Kasumi-1 (cell line): Measurements from ENCODE around the gene CST9.

Source experiments
- DNase-seq, 2 experiments: peaks; one replicate each; lab custom pipeline; 2025; lab: John Stamatoyannopoulos, UW

The CST9 gene

DNA sequence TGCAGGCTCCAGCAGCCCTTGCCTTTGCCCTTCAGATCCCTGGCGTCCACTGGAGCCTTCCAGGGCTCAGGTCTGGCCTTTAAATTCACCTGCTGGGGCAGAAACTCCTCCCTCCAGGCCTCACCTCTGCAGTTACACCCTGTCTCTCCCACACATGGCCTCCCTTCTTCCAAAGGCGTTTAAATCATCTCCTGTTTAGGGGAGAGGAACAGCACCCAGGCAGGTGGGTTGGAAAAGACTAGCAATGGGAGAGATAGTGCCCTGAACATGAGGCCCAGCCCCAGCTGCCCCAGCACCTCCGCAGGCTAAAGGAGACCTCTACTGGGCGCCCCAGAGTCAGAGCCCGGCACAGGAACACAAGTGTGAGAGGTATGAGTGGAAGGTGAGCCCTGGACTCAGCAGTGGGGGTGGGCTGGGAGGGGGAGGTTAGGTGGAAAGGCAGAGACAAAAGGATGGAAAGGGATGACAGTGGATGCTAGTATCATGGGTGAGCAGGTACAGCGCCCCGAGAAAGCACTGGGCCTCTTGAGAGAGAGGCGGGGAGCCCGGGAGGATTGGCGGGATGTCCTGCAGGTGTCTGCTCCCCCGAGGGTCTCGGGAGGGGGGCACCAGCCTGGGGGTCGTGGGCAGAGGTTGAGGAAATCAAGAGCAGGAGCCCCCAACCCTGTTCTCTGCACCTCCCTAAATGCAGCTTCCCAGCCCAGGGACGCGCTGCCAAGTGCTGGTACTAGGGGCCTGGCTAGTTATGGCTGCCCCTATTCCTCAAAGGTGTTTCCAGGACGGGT, at the start of gene CST9:
Gene CST9 (minus strand): TSS at position 51 of the 785 bp plus-strand sequence. CDS start 53 bp downstream, outside the sequence.
- no peak for DNase-seq

- peak in 1 of 2 experiments; percentile 34 for DNase-seq
Observed at GRCh38 chr20:23654717-23655116, 49.0 kb upstream of the CST9 start.

DNA sequence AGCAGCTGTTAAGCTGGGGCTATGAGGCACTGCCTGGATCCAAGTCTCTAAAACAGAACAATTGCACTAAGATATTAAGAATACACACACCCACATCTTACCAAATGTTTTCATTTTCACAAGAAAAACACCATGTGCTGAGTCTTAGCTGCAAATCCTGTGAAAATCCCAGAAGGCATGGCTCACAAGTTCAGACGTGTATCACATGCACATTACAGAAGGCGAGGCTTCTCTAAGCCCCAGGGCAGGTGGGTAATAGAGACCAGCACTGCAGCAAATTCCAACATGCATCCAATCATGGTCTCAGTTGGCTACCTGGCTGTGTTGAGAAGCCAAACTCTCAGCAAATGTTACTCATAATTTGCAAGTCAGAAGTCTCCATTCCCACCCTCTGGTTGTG, 48.3 kb upstream of the CST9 start:
- DNase-seq = no peak

- DNase-seq = no peak
Observed at GRCh38 chr20:23653400-23653938, 47.8 kb upstream of the CST9 start.

- no peak for DNase-seq
Observed at GRCh38 chr20:23652926-23653325, 47.2 kb upstream of the CST9 start.

- DNase-seq = no peak
Observed at GRCh38 chr20:23652371-23652770, 46.7 kb upstream of the CST9 start.

- DNase-seq = no peak
Observed at GRCh38 chr20:23651117-23651516, 45.4 kb upstream of the CST9 start.

DNA sequence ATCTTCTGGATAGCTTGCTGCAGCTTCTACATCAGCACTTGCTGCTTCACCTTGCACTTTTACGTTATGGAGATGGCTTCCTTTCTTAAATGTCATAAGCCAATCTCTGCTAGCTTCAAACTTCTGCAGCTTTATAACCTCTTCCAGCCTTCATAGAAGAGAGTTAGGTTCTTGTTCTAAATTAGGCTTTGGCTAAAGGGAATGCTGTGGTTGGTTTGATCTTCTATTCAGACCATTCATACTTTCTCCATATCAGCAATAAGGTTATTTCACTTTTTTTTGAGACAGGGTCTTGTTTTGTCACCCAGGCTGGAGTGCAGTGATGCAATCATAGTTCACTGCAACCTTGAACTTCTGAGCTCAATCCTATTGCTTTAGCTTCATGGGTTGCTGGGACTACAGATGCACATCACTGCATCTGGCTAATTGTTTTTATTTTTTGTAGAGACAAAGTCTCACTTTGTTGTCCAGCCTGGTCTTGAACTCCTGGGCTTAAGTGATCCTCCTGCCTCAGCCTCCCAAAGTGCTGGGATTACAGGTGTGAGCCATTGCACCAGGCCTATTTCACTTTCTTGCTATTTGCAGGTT, 44.2 kb upstream of the CST9 start:
- DNase-seq = no peak

- DNase-seq = no peak
Observed at GRCh38 chr20:23649242-23649641, 43.5 kb upstream of the CST9 start.

DNA sequence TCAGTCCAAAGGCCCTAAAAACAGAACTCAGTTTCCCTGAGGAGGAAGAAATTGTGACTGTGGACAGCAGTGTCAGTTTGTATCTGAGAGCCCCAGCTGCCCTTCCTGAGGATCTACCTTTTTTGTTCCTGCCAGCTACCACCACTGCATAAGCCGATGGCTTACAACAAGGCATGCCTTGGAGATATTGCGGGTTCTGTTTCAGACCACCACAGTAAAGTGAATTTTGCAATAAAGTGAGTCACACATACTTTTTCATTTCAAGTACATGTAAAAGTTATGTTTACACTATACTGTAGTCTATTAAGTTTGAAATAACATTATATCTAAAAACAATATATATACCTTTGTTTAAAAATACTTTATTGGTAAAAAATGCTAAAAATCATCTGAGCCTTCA, 41.6 kb upstream of the CST9 start:
- no peak for DNase-seq

DNA sequence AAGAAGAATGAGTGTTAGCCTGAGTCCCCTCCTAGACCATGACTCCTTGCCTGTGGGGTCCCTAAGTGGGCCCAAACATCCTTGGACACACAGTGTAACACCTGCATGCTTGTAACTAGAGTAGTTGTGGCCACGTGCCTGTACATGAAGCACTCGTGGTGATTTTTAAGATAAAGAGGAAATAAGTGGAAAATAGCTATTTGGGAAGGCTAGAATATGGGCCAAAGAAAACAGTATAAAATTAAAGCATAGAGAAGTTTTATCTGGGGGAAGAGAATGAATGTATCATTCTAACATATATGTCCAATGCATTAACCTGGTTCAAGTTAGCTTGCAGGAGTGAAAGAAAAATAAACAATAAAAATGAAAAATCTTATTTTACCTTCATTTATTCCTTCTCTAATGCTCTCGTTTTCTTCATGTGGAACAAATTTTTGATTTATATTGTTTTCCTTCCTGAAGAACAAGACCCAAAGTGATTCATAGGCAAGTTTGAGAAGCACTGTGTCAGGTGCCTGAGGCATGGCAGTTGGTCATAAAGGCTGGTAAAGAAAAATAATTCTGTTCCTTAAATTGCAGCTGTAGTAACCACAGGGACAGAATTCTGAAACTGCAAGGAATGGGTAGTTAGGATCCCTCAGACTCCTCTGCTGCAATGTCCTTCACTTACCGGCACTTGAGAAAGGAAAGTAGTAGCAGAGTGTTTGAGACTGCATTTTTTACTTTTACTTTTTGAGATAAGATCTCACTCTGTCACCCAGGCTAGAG, 40.6 kb upstream of the CST9 start:
- DNase-seq = no peak

DNA sequence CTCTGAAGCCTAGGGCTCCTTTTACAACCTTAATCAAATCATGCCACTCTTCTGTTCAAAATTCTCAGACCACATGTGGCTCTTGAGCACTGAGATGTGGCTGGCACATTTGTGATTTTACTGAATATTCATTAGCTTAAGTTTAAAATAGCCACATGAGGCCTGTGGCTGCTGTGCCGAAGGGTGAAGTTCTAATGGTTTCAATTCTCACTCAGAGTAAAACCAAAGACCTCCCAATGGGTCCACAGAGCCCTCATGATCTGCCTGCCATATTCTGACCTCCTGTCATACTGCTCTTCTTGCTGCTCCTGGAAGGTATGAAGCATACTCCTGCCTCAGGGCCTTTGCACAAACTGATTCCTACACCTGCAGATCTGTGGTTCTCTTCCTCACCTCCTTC, 39.9 kb upstream of the CST9 start:
- no peak for DNase-seq

GRCh38 chr20:23644164-23644563, 38.4 kb upstream of the CST9 start:
- no peak for DNase-seq

GRCh38 chr20:23643659-23644058, 37.9 kb upstream of the CST9 start:
- peak; percentile 72 to 81 for DNase-seq

GRCh38 chr20:23641936-23642751, 36.4 kb upstream of the CST9 start:
- DNase-seq = peak; percentile 30 to 33

DNA sequence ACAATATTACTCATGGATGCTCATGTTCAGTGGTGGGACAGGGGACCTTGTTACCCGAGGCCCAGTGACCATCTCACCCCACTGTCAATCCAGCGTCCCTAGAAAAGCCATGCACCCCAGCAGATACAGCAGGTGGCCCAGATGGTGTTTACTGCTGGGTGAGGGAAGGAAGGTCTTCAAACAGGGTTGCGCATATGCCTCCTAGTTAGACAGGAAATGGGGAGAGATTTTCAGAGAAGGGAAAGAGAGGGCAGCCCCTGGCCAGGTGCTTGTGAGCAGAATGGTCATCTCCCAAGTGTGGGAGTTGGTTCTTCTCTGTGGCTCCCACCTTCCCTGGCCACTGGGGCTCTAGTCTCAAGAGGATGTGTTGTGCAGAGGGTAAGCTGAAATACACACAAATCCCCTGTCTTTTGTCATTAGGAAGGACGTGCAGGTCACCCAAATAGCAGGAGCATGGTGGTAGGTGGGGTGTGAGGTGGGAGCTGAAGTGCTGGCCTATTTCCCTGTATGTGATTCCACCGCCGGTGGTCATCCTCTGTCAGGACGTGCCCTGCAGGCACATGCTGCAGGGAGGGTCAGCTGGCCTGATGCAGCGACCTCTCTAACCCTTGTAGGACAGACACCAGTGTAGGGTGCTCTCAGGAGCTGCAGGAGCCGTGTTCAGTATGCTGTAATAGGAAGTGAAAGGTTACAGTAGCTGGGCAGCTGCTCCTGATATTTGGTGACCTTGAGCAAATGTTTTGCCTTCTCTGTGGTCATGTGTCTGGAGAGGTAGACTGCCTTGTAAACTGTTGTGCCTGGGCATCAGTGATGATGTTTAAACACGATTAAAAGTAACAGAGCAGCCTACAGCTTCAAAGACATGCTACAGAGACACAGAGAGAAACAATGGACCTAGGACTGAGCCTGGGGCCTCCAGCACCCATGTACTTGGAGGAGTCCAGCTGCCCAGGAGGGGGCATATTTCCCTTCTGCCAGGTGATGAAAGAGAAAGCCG, 35.3 kb upstream of the CST9 start:
- no peak for DNase-seq

DNA sequence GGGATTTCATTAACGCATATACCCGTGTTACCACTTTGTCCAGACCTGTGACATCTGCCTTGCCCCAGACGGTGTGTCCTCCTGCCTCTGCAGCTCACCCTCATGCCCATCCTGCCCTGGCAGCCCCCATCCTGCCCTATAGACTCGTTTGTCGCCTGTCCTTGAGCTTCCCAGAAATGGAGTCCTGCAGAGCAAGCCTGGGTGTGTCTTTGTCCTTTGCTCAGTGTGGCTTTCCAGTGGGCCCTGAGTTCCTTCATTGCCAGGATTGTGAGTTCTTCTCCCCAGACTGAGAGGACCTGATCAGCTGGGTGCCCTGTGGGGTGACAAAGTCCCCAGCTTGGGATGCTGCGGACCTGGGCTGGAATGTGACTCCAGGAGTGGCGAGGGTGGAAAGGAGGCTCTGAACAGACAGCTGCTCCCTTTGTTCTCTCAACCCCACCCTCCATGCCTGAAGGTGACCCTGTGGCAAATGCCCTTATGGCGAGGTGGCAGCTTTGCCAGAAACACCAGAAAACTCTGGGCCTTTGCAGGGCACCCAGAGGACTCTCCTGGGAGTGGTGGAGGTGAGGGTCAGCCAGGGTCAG, 34.4 kb upstream of the CST9 start:
- no peak for DNase-seq

GRCh38 chr20:23639490-23639958, 33.8 kb upstream of the CST9 start:
- no peak for DNase-seq

DNA sequence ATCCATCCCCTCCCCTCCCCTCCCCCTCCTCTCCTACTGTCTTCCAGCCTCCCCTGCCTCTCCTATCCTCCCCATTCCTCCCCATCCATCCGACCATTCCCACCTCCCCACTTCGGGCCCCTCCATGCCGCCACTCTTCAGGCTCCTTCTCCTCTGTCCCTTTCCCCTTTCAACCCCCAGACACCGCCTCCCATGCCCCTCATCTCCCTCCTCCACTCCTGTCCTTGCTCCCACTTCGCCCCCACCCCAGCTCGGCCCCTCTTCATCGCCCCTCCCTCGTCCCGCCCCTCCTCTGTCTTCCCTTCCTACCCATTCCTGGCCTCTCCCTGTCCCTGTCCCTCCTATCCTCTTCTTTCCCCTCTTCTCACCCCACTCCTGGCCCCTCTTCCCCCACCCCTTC, 32.6 kb upstream of the CST9 start:
- DNase-seq = no peak
